Raji (cell line): ENCODE results near the gene FYCO1.

Experiments used
- POLR2A ChIP-seq: IDR thresholded peaks from 2 replicates; pipeline ENCODE4 v1.6.1; 2011; ENCODE audit warnings: low read depth, low read length, control low read depth; ENCODE audit not compliant: insufficient read depth

The FYCO1 gene

GRCh38 chr3:45932112-45932511 lies 63.5 kb downstream of the FYCO1 start:
- no peak for TF ChIP-seq POLR2A

GRCh38 chr3:45931496-45931895 lies 64.1 kb downstream of the FYCO1 start:
- TF ChIP-seq POLR2A = no peak

GRCh38 chr3:45929042-45929679 lies 66.5 kb downstream of the FYCO1 start:
- TF ChIP-seq POLR2A = no peak

- no peak for TF ChIP-seq POLR2A
Observed at GRCh38 chr3:45927881-45928280, 67.7 kb downstream of the FYCO1 start.

GRCh38 chr3:45923755-45924154 lies 71.9 kb downstream of the FYCO1 start:
- TF ChIP-seq POLR2A = no peak

- TF ChIP-seq POLR2A = no peak
Observed at GRCh38 chr3:45922950-45923590, 72.6 kb downstream of the FYCO1 start.

GRCh38 chr3:45922039-45922326 lies 73.6 kb downstream of the FYCO1 start:
- TF ChIP-seq POLR2A = no peak

- TF ChIP-seq POLR2A = no peak
Observed at GRCh38 chr3:45921158-45922038, 74.2 kb downstream of the FYCO1 start.

GRCh38 chr3:45917146-45917898 lies 78.3 kb downstream of the FYCO1 start:
- no peak for TF ChIP-seq POLR2A

GRCh38 chr3:45915518-45916231 lies 79.9 kb downstream of the FYCO1 start:
- TF ChIP-seq POLR2A = no peak

- no peak for TF ChIP-seq POLR2A
Observed at GRCh38 chr3:45915059-45915439, 80.6 kb downstream of the FYCO1 start.

GRCh38 chr3:45914362-45915058 lies 81.1 kb downstream of the FYCO1 start:
- TF ChIP-seq POLR2A = no peak

- no peak for TF ChIP-seq POLR2A
Observed at GRCh38 chr3:45912435-45912834, 83.2 kb downstream of the FYCO1 start.

- TF ChIP-seq POLR2A = no peak
Observed at GRCh38 chr3:45911511-45912226, 84.0 kb downstream of the FYCO1 start.
